ENCODE measurements around the gene LRCH4.

The LRCH4 gene

GRCh38 chr7:100576384-100576993 is 9.4 kb downstream of the LRCH4 start:
- no peak for DNase-seq (ENCODE audit: low read depth, low spot score)
- no peak overlapping the region for H3K4me3 ChIP-seq (ENCODE audit: low read depth, low read length)
- in situ Hi-C loops (cut with HindIII; ENCODE audit: low sequenced_read_pairs) = no loop called here
- no peak for TF ChIP-seq CTCF (IDR thresholded peaks at IDR 0.05; ENCODE audit: low read depth, low read length)

GRCh38 chr7:100575746-100576383 is 10.1 kb downstream of the LRCH4 start:
- DNase-seq (ENCODE audit: low read depth, low spot score) = no peak
- in situ Hi-C loops (cut with HindIII; ENCODE audit: low sequenced_read_pairs) = no loop called here
- TF ChIP-seq CTCF (IDR thresholded peaks at IDR 0.05; ENCODE audit: low read depth, low read length) = no peak
- H3K4me3 ChIP-seq (ENCODE audit: low read depth, low read length) = no peak overlapping the region

- in situ Hi-C loops (cut with HindIII; ENCODE audit: low sequenced_read_pairs) = no loop called here
- no peak overlapping the region for H3K4me3 ChIP-seq (ENCODE audit: low read depth, low read length)
- DNase-seq (ENCODE audit: low read depth, low spot score) = no peak
- no peak for TF ChIP-seq CTCF (IDR thresholded peaks at IDR 0.05; ENCODE audit: low read depth, low read length)
Measured at GRCh38 chr7:100575206-100575631, 10.7 kb downstream of the LRCH4 start.

- no peak overlapping the region for H3K4me3 ChIP-seq (ENCODE audit: low read depth, low read length)
- TF ChIP-seq CTCF (IDR thresholded peaks at IDR 0.05; ENCODE audit: low read depth, low read length) = no peak
- DNase-seq (ENCODE audit: low read depth, low spot score) = no peak
- in situ Hi-C loops (cut with HindIII; ENCODE audit: low sequenced_read_pairs) = no loop called here
Measured at GRCh38 chr7:100574362-100575205, 11.3 kb downstream of the LRCH4 start.

GRCh38 chr7:100573691-100574361 is 12.1 kb downstream of the LRCH4 start, which contains the start of gene SAP25:
Gene SAP25, minus strand, starts transcription at chr7:100573900. Its CDS starts 158 bp downstream, at chr7:100573742.
- DNase-seq (ENCODE audit: low read depth, low spot score) = no peak
- H3K4me3 ChIP-seq (ENCODE audit: low read depth, low read length) = no peak within 1 kb of the TSS
- in situ Hi-C loops (cut with HindIII; ENCODE audit: low sequenced_read_pairs) = no loop called here
- TF ChIP-seq CTCF (IDR thresholded peaks at IDR 0.05; ENCODE audit: low read depth, low read length) = peak; percentile 30

Measured in astrocyte of the spinal cord (primary cell).